Measurements from ENCODE around the gene ZBED6. TPM values are rescaled to one million over a fixed set of nuclear protein-coding genes. Genes with fewer than 3 reads are reported as not detected.
A peak's percentile ranks its signal among the peaks of the same experiment; 100 is the strongest.
"Not testable (repeated sequence)": the region's sequence is repeated elsewhere in the genome, so short reads cannot be mapped to it uniquely, and the experiment has no call there.

The ZBED6 gene
- 14.3 and 28.7 TPM in 2 replicates for total RNA-seq (2014; rRNA removed; shearing (Covaris generic))
- 1.7 and 3.3 TPM in 2 replicates for polyA plus RNA-seq (2016; fragmentation: Nextera tagmentation; extraction: Ambion mirVana)

GRCh38 chr1:203795441-203796235 is at the start of gene ZBED6, which contains the start of gene ZC3H11A:
Gene ZBED6 (plus strand): TSS chr1:203795623. CDS start chr1:203797523, 1,900 bp downstream.
Gene ZC3H11A (plus strand): TSS chr1:203795623. CDS start chr1:203817071, 21,448 bp downstream.
- H3K27ac ChIP-seq = peak within 1 kb of the TSS; percentile 97
- 1% methylated on average over 38 to 50 of the region's 59 CpGs for WGBS, 2 experiments (ENCODE audit: low coverage in 1 of 2, low lambda C conversion rate in 2 of 2, missing lambda C conversion rate in 2 of 2)
- peak within 1 kb of the TSS; percentile 99 for H3K9ac ChIP-seq
- H3K4me1 ChIP-seq (ENCODE audit: insufficient read depth) = peaks cover 42% of the 10 kb centered on the region
- H3K9me2 ChIP-seq (ENCODE audit: insufficient read depth) = no peaks in the 10 kb centered on the region
- H4K20me1 ChIP-seq (ENCODE audit: insufficient read depth) = peaks cover 23% of the 10 kb centered on the region; the same call in 1 of the 2 replicates
- peak; percentile 99 for DNase-seq
- peaks cover 23% of the 10 kb centered on the region; the same call in 1 of the 2 replicates for H3K36me3 ChIP-seq (ENCODE audit: low read depth)
- in situ Hi-C loops (cut with MboI) = no loop called here
- H3K4me3 ChIP-seq = peak within 1 kb of the TSS; percentile 99
- no peak for TF ChIP-seq EZH2 (IDR thresholded peaks at IDR 0.05; ENCODE audit: insufficient read depth, poor library complexity, severe bottlenecking)
- TF ChIP-seq EZH2phosphoT487 (IDR thresholded peaks at IDR 0.05; ENCODE audit: insufficient read depth, low read depth) = no peak
- peak within 1 kb of the TSS; percentile 98 for H3K4me2 ChIP-seq (ENCODE audit: unreplicated experiment)
- H2AFZ ChIP-seq = peak within 1 kb of the TSS; percentile 96
- no peaks in the 10 kb centered on the region for H3K27me3 ChIP-seq (replicated peaks; ENCODE audit: insufficient read depth)
- no peaks in the 10 kb centered on the region for H3K9me3 ChIP-seq (ENCODE audit: low read depth)
- H3K79me2 ChIP-seq (ENCODE audit: insufficient read depth) = peaks cover 48% of the 10 kb centered on the region
- H3F3A ChIP-seq (ENCODE audit: insufficient read depth) = peaks cover 21% of the 10 kb centered on the region

- no peak overlapping the region for H3K4me3 ChIP-seq
- DNase-seq = no peak
- no peak overlapping the region for H2AFZ ChIP-seq
- in situ Hi-C loops (cut with MboI) = no loop called here
- H3K27ac ChIP-seq = no peak overlapping the region
- no peaks in the 10 kb centered on the region for H3K79me2 ChIP-seq (ENCODE audit: insufficient read depth)
- H3K9me3 ChIP-seq (ENCODE audit: low read depth) = no peaks in the 10 kb centered on the region
- peaks cover 30% of the 10 kb centered on the region; the same call in 1 of the 2 replicates for H3F3A ChIP-seq (ENCODE audit: insufficient read depth)
- no peak overlapping the region for H3K9ac ChIP-seq
- WGBS, 2 experiments (ENCODE audit: low coverage in 1 of 2, low lambda C conversion rate in 2 of 2, missing lambda C conversion rate in 2 of 2) = 96% methylated on average over 6 of the region's 6 CpGs
- no peaks in the 10 kb centered on the region for H4K20me1 ChIP-seq (ENCODE audit: insufficient read depth)
- no peak overlapping the region for H3K4me2 ChIP-seq (ENCODE audit: unreplicated experiment)
- no peak for TF ChIP-seq EZH2 (IDR thresholded peaks at IDR 0.05; ENCODE audit: insufficient read depth, poor library complexity, severe bottlenecking)
- no peak for TF ChIP-seq EZH2phosphoT487 (IDR thresholded peaks at IDR 0.05; ENCODE audit: insufficient read depth, low read depth)
- H3K27me3 ChIP-seq (replicated peaks; ENCODE audit: insufficient read depth) = no peaks in the 10 kb centered on the region
- peaks cover 7% of the 10 kb centered on the region for H3K36me3 ChIP-seq (ENCODE audit: low read depth)
- no peaks in the 10 kb centered on the region for H3K4me1 ChIP-seq (ENCODE audit: insufficient read depth)
- no peaks in the 10 kb centered on the region for H3K9me2 ChIP-seq (ENCODE audit: insufficient read depth)
These were observed 49.1 kb upstream of the ZBED6 start for GRCh38 chr1:203746281-203746680.

GRCh38 chr1:203751051-203751450 is 44.4 kb upstream of the ZBED6 start:
- Histone ChIP-seq H3F3A (ENCODE audit: insufficient read depth) (0 out of 2 replicates have a peak, but pooled peaks cover 5% of the 10 kb centered on the region), H3K9me2 (ENCODE audit: insufficient read depth) (no peaks in the 10 kb centered on the region), H3K36me3 (ENCODE audit: low read depth) (no peaks in the 10 kb centered on the region), H3K27ac (no peak overlapping the region), H3K79me2 (ENCODE audit: insufficient read depth) (no peaks in the 10 kb centered on the region), H3K27me3 (replicated peaks; ENCODE audit: insufficient read depth) (no peaks in the 10 kb centered on the region), H3K9me3 (ENCODE audit: low read depth) (no peaks in the 10 kb centered on the region), H3K9ac (no peak overlapping the region), H3K4me1 (ENCODE audit: insufficient read depth) (no peaks in the 10 kb centered on the region), H3K4me3 (no peak overlapping the region), H2AFZ (no peak overlapping the region), H4K20me1 (ENCODE audit: insufficient read depth) (no peaks in the 10 kb centered on the region), H3K4me2 (ENCODE audit: unreplicated experiment) (no peak overlapping the region)
- in situ Hi-C loops (cut with MboI) = no loop called here
- DNase-seq = peak; percentile 59
- WGBS, 2 experiments (ENCODE audit: low coverage in 1 of 2, low lambda C conversion rate in 2 of 2, missing lambda C conversion rate in 2 of 2) = 72 to 81% methylated on average over 3 of the region's 3 CpGs
- no peak for TF ChIP-seq EZH2phosphoT487 (IDR thresholded peaks at IDR 0.05; ENCODE audit: insufficient read depth, low read depth)
- TF ChIP-seq EZH2 (IDR thresholded peaks at IDR 0.05; ENCODE audit: insufficient read depth, poor library complexity, severe bottlenecking) = no peak

- H2AFZ ChIP-seq; H3K27me3 ChIP-seq (replicated peaks; ENCODE audit: insufficient read depth); in situ Hi-C loops (cut with MboI); H3F3A ChIP-seq (ENCODE audit: insufficient read depth); H3K9ac ChIP-seq; H3K4me3 ChIP-seq; H4K20me1 ChIP-seq (ENCODE audit: insufficient read depth); H3K4me1 ChIP-seq (ENCODE audit: insufficient read depth); H3K79me2 ChIP-seq (ENCODE audit: insufficient read depth); H3K4me2 ChIP-seq (ENCODE audit: unreplicated experiment); H3K9me3 ChIP-seq (ENCODE audit: low read depth); DNase-seq; H3K36me3 ChIP-seq (ENCODE audit: low read depth); H3K9me2 ChIP-seq (ENCODE audit: insufficient read depth); H3K27ac ChIP-seq: not testable (repeated sequence)
- WGBS, 2 experiments (ENCODE audit: low coverage in 1 of 2, low lambda C conversion rate in 2 of 2, missing lambda C conversion rate in 2 of 2) = 91 to 98% methylated on average over 5 of the region's 5 CpGs
These were observed 43.6 kb upstream of the ZBED6 start for GRCh38 chr1:203751618-203752361.
